ENCODE data around the gene EIF5B.
A peak's percentile ranks its signal among the peaks of the same experiment; 100 is the strongest.

- TF ChIP-seq CTCF (IDR thresholded peaks at IDR 0.05 in 4 of 5, conservative IDR thresholded peaks at IDR 0.05 in 1 of 5) (no peak), POLR2A (IDR thresholded peaks at IDR 0.05) (peak; percentile 80 to 81)
Measured at GRCh38 chr2:99335911-99336803, 1.0 kb upstream of the EIF5B start, which contains the start of gene TXNDC9.

Data from gastrocnemius medialis (tissue), 4 donors.